GM19240 (cell line): Measurements from ENCODE around the gene KCNH3.
A peak's percentile ranks its signal among the peaks of the same experiment; 100 is the strongest.

Experiments used
- DNase-seq: peaks from one replicate; pipeline ENCODE4 v3.0.0; 2011; ENCODE audit warnings: low spot score; ENCODE audit not compliant: insufficient read length

Gene KCNH3

GRCh38 chr12:49562233-49562632 lies 23.4 kb downstream of the KCNH3 start:
- DNase-seq: no peak

DNA sequence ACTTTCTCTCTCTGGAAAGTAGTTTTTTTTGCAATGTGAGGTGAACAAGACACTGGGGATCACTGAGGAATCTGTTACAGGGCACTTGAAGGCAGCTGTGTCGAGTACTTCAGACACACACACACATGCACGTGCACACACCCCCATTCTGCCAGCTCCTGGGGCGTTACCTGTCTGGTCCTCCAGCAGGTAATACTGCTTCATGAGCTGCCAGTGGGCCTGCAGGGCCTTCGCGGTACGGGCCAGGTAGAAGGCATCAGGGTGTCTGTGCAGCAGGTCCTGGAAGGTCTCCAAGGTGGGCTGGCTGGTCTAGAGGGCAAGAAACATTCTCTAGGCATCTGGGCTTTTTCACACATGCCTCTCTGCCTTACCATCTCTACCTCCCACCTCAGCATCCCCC lies 24.0 kb downstream of the KCNH3 start:
- no peak for DNase-seq

DNA sequence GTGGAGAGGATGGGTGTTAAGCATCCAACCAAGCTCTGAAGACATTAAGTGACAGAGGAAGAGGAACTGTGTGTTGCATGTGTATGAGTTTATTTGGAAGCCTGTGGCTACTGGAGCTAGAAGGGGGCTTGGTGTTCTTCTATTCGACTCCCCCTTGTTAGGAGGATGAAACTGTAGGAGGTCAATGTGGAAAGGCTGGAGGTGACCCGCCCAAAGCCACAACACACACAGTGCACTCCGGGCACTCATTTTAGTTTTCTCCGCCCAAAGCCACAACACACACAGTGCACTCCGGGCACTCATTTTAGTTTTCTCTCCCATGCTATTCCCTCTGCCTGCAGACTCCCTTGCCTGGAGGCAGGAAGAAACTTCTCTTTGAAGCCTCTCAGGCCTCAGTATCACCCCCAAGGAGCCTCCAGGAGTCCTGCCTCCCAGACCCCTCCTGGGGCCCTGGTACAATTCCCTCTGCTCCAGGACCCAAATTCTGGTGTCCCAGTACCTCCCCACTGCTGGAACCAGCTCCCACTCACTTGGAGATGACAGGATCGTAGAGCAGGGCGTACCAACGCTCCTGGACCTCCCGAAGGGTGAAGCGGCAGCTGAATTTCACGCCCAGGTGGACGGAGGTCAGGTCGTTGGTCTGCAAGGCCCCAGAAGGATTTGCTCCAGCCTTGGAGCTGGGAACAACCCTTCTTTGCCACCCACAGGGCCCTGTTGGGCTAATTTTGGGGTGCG lies 25.3 kb downstream of the KCNH3 start:
- DNase-seq: no peak

GRCh38 chr12:49564686-49565405 lies 26.0 kb downstream of the KCNH3 start:
- no peak for DNase-seq

- DNase-seq: no peak
These were observed 26.8 kb downstream of the KCNH3 start for GRCh38 chr12:49565406-49566265.

DNA sequence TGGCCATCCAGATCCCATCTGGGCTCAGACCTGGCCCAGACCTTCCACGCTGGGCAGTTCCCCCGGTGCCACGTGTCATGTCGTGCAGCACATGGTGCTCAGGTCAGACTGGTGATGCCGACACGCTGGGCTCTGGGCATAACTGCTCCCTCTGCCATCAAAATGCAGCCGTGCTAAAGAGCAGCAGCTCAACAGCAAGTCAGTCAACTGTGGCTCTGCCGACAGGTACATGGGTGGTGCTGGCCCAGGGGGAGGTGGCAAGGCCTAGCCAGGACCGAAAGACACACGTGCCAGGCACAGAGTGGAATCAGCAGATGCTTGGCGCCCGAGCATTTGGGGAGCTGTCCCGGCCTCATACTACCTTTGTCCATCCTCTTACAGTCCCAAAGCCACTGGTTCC lies 27.5 kb downstream of the KCNH3 start:
- DNase-seq: no peak

GRCh38 chr12:49567302-49567610 lies 28.4 kb downstream of the KCNH3 start:
- DNase-seq: no peak

GRCh38 chr12:49567611-49568441 lies 29.0 kb downstream of the KCNH3 start, which contains the start of gene MCRS1:
TSS of gene MCRS1 (minus strand) at chr12:49568142. CDS start at chr12:49566731, 1,411 bp downstream.
- DNase-seq: peak; percentile 92

DNA sequence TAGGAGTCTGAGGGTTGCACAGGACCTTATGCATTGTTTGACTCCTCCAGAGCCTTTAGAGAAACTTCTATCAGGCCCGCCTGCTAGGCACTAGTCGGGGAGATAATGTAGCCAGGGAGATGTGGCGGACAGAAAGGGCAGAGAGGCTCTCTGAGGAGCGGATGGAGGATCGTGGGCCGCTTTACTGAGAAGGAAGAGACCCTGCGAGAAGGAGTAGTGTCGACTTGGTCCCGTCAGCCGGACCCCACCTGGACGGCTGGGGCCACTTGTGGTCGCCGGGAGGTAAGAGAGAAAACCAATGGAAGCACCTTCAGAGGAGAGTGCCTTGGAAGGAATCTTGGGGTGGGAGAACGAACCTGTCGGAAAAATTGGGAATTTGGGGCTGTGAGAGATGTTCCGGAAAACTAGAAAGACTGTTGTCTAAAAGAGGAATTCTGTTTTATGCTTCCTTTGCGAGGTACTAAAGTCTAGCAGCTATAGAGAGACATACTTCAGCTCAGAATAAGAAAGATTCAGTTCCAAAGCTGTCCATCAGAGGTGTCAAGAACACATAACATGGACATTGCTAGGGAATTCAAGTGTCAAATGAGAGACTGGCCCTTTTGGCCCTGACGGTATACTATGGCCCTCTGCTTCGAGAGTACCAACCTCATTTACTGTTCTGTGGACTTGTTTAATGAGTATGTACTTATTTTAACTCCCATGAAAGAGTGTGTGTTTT lies 29.8 kb downstream of the KCNH3 start:
- DNase-seq: no peak

GRCh38 chr12:49577589-49578315 lies 38.9 kb downstream of the KCNH3 start:
- no peak for DNase-seq

- no peak for DNase-seq
These were observed 39.8 kb downstream of the KCNH3 start for GRCh38 chr12:49578471-49579112.

DNA sequence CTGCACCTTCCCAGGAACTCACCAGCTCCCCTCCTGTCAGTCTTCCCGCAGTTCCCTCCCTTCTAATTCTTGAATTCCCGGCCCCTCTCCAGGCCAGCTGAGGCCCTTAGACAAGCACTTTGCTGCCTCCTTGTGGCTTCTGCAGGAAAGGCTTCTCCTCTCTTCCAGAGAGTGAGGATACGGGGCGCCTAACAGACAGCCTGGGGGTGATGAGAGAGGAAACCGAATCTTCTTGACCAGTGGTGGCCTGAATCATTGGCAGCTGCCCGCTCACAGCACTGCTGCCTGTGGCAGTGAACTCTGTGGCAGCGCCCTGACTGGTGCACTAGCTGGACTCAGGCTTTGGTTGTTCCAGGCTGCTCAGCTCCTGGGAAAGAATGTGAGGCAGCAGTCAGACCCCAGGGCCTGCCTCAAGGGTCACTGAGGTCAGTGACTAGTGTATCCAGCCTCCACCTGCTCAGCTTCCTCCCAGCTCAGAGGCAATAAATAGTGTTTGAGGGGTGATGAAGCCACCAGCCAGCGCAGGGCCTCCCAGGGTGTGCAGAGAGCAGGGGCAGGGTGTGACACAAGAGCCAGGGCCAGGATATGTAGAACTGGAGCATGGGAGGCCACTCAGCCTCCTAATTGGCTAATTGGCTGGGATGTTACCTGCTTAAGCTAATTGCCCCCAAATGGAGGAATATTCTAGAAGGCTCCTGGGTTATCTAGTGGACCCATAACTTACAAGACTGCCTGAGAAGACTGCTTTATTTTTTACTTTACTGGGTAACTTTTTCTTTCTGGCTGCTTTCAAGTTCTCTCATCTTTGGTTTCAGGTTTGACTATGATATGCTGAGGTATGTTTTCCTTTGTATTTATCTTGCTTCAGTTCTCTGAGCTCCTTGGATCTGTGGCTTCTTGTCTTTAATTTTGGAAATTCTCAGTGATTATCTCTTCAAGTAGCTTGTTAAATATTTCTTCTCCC lies 42.0 kb downstream of the KCNH3 start:
- peak; percentile 36 for DNase-seq

GRCh38 chr12:49582201-49582600 lies 43.4 kb downstream of the KCNH3 start:
- DNase-seq: no peak

- no peak for DNase-seq
These were observed 44.0 kb downstream of the KCNH3 start for GRCh38 chr12:49582850-49583249.

DNA sequence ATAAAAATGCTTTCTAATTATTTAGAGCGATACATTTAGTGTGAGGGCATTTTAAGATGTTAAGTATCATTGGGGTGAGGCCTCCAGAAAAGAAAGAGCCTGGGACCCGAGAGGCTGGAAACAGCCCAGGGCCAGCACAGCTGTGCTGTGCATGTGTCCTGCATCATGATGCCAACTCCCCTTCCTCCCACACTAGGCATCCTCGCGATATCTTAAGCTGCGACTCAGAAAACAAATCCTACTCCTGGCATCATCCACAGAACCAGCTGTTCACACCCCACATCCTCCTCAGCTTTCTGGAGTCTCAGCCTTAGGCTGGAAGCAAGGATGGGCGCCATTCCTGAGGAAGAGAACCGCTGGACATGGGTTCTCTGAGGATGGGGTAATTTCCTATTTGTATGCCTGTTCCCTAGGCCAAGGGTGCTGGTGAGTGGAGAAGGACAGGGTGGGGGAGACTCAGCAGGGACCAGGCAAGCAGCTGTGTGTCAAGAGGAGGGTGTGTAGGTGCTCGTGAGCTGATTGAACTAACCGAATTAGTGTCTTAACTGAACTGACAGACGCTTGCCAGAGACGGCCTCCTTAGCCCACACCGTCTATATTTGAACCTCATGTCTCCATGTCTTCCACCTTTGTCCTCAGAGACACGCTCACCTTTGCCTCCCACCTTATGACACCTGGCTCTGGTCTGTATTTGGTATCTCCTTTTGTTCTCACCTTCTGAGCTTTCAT lies 44.7 kb downstream of the KCNH3 start:
- DNase-seq: no peak

DNA sequence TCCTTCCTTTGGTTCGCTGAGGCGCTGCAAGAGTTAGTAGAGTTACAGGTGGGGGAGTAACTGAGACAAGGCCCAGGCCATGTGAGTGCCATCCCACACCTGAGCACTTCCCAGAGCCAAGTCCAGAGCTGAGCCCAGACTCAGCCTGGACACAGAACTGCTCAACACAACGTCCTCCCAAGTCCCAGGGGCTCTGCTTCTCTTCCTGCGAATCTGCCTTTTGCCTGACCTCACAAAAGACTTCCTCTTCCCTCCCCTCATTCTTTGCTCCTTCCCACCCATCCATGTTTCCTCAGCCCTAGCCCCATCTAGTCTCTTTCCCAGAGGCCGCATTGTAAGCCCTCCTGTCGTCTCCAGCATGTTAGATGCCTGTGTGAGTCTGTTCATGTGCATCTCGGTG lies 45.8 kb downstream of the KCNH3 start:
- no peak for DNase-seq
